ENCODE data around the gene PODXL2. TPM values are rescaled to one million over a fixed set of nuclear protein-coding genes. Genes with fewer than 3 reads are reported as not detected.
A peak's percentile ranks its signal among the peaks of the same experiment; 100 is the strongest.

Gene PODXL2
- total and polyA plus RNA-seq, 2 experiments from 2014 or later = 18.4 to 57.6 TPM

- Mint-ChIP-seq H3K36me3 (ENCODE audit: low read depth) (no peaks in the 10 kb centered on the region), H3K27ac (no peak overlapping the region), H3K4me3 (no peak overlapping the region), H3K9me3 (peaks cover 3% of the 10 kb centered on the region; the same call in 2 of the 3 replicates), H3K27me3 (ENCODE audit: insufficient read depth, low read depth, poor library complexity) (peaks cover 3% of the 10 kb centered on the region), H3K4me1 (peaks cover 23% of the 10 kb centered on the region)
- Histone ChIP-seq H3K36me3 (ENCODE audit: insufficient read depth) (no peaks in the 10 kb centered on the region), H3K4me3 (no peak overlapping the region), H3K27ac (ENCODE audit: low read depth) (no peak overlapping the region), H3K27me3 (ENCODE audit: insufficient read depth) (no peaks in the 10 kb centered on the region), H3K4me2 (peak overlapping the region; percentile 55; the same call in 1 of the 2 replicates), H3K4me1 (ENCODE audit: insufficient read depth) (peaks cover 3% of the 10 kb centered on the region; the same call in 1 of the 2 replicates), H4K20me1 (replicated peaks; ENCODE audit: insufficient read depth) (no peaks in the 10 kb centered on the region), H3F3A (replicated peaks; ENCODE audit: low read depth) (no peaks in the 10 kb centered on the region), H3K9me2 (ENCODE audit: insufficient read depth) (0 out of 2 replicates have a peak, but pooled peaks cover 7% of the 10 kb centered on the region), H2AFZ (no peak overlapping the region), H3K79me2 (replicated peaks; ENCODE audit: insufficient read depth) (no peaks in the 10 kb centered on the region)
- DNase-seq (ENCODE audit: low spot score) = peak; percentile 33
- peak; percentile 84 for ATAC-seq
- no peak for TF ChIP-seq CREB1 (CRISPR knock-in tag; IDR thresholded peaks at IDR 0.05; ENCODE audit: low read depth)
- TF ChIP-seq REST (IDR thresholded peaks at IDR 0.05; ENCODE audit: unreplicated experiment) = no peak
- TF ChIP-seq EZH2 (IDR thresholded peaks at IDR 0.05; ENCODE audit: low read depth, unreplicated experiment) = no peak
- TF ChIP-seq ZNF462 (CRISPR knock-in tag; IDR thresholded peaks at IDR 0.05) = no peak
- no peak for TF ChIP-seq ZNF114 (CRISPR knock-in tag; IDR thresholded peaks at IDR 0.05)
- no peak for TF ChIP-seq STAT1 (IDR thresholded peaks at IDR 0.05; ENCODE audit: unreplicated experiment)
- no peak for TF ChIP-seq ETS1 (IDR thresholded peaks at IDR 0.05)
- TF ChIP-seq NANOG (IDR thresholded peaks at IDR 0.05; ENCODE audit: borderline replicate concordance) = no peak
- no peak for TF ChIP-seq POLR2AphosphoS5 (IDR thresholded peaks at IDR 0.05; ENCODE audit: low read depth)
- no peak for TF ChIP-seq CTCF (conservative IDR thresholded peaks at IDR 0.05; ENCODE audit: low read depth in 2 of 2)
- no peak for TF ChIP-seq EZH2phosphoT487 (IDR thresholded peaks at IDR 0.05; ENCODE audit: unreplicated experiment)
- TF ChIP-seq JUNB (IDR thresholded peaks at IDR 0.05; ENCODE audit: unreplicated experiment) = no peak
- no peak for TF ChIP-seq ZNF331 (CRISPR knock-in tag; IDR thresholded peaks at IDR 0.05; ENCODE audit: low read depth)
These were observed 93.3 kb downstream of the PODXL2 start for GRCh38 chr3:127722091-127722784.
